GM12878 (cell line): ENCODE data around the gene KDM2A. TPM values are rescaled to one million over a fixed set of nuclear protein-coding genes. Genes with fewer than 3 reads are reported as not detected.

ENCODE experiments used
- ATAC-seq: fragments of 200-7000 bp; cut with Tn5 transposase; 3 replicates; pipeline ENCODE4 v1.9.1; 2020; ENCODE audit warnings: mild to moderate bottlenecking, moderate library complexity
- BruUV-seq: library from RNA; stranded (reverse); fragments of 400-500 nt; replicated peaks from 2 replicates; lab custom pipeline; 2021; lab: Mats Ljungman, UMichigan
- CTCF ChIA-PET: fragments of 300-600 bp; sonication (Branson Sonifier 250); formaldehyde crosslinking; extraction: SDS; loops from one replicate; lab custom pipeline; 2021; ENCODE audit warnings: inconsistent platforms; lab: Yijun Ruan, JAX
- POLR2A ChIA-PET: fragments of 350-600 bp; formaldehyde crosslinking; extraction: SDS; loops from one replicate; lab custom pipeline; 2021; ENCODE audit warnings: inconsistent platforms; lab: Charles Lee
- RAD21 ChIA-PET: fragments of 300-600 bp; sonication (Branson Sonifier 250); formaldehyde crosslinking; loops from one replicate; lab custom pipeline; 2023; ENCODE audit warnings: antibody characterized with exemption; ENCODE audit not compliant: unreplicated experiment; lab: Charles Lee
- SMC1A ChIA-PET: fragments of 300-600 bp; sonication (Branson Sonifier 250); formaldehyde crosslinking; loops from one replicate; lab custom pipeline; 2023; ENCODE audit not compliant: unreplicated experiment, uncharacterized antibody; lab: Charles Lee
- DNase-seq: peaks from one replicate; pipeline ENCODE4 v3.0.0-alpha.2; 2011; ENCODE audit warnings: low read depth, low spot score
- FAIRE-seq: peaks from 3 replicates; lab custom pipeline; 2011; peaks lifted over from hg19 to GRCh38; lab: Jason Lieb, UNC
- H2AFZ ChIP-seq: 2 replicates; pipeline ENCODE4 v1.6.0; 2011; ENCODE audit warnings: low read depth, low read length, control low read depth; ENCODE audit not compliant: control insufficient read depth
- H3K27ac ChIP-seq: 2 replicates; pipeline ENCODE4 v1.5.1; 2011; ENCODE audit warnings: control low read depth; ENCODE audit not compliant: control insufficient read depth, insufficient read depth
- H3K27me3 ChIP-seq, 2 experiments: replicated peaks in 1 of 2; 2 replicates each; pipeline versions ENCODE4 v1.6.0 to v1.6.1; 2011; ENCODE audit warnings: low read length in 1 of 2; ENCODE audit not compliant: control insufficient read depth in 2 of 2, insufficient read depth in 2 of 2
- H3K36me3 ChIP-seq, 2 experiments: 2 replicates each; pipeline ENCODE4 v1.5.1; 2011; ENCODE audit warnings: low read length in 1 of 2; ENCODE audit not compliant: control insufficient read depth in 2 of 2, insufficient read depth in 2 of 2
- H3K4me1 ChIP-seq: 2 replicates; pipeline ENCODE4 v1.6.1; 2011; ENCODE audit warnings: mild to moderate bottlenecking, low read length, moderate library complexity, mixed read lengths; ENCODE audit not compliant: control insufficient read depth, insufficient read depth
- H3K4me2 ChIP-seq: 2 replicates; pipeline ENCODE4 v1.6.0; 2011; ENCODE audit warnings: control low read depth; ENCODE audit not compliant: control insufficient read depth, insufficient read depth
- H3K4me3 ChIP-seq: fragments of 200-600 bp; sonication (generic); 2 replicates; pipeline ENCODE4 v1.5.1; 2016
- H3K79me2 ChIP-seq: 2 replicates; pipeline ENCODE4 v1.6.0; 2011; ENCODE audit warnings: low read length; ENCODE audit not compliant: control insufficient read depth, insufficient read depth
- H3K9ac ChIP-seq: 2 replicates; pipeline ENCODE4 v1.8.0; 2011; ENCODE audit warnings: low read length, control low read depth, mixed read lengths; ENCODE audit not compliant: control insufficient read depth, insufficient read depth
- H3K9me3 ChIP-seq: replicated peaks from 3 replicates; pipeline ENCODE4 v1.5.1; 2011; ENCODE audit warnings: mild to moderate bottlenecking, low read length; ENCODE audit not compliant: control insufficient read depth, insufficient read depth
- H4K20me1 ChIP-seq: 2 replicates; pipeline ENCODE4 v1.6.0; 2011; ENCODE audit not compliant: control insufficient read depth, insufficient read depth
- DPF2 ChIP-seq: fragments of 450-650 bp; IDR thresholded peaks from 2 replicates; pipeline ENCODE4 v1.6.1; 2017; ENCODE audit warnings: mild to moderate bottlenecking
- GATAD2B ChIP-seq: fragments of 450-650 bp; conservative IDR thresholded peaks from 2 replicates; pipeline ENCODE4 v1.6.1; 2017; ENCODE audit warnings: low read depth, mild to moderate bottlenecking, moderate library complexity
- HDGF ChIP-seq: fragments of 450-650 bp; IDR thresholded peaks from 2 replicates; pipeline ENCODE4 v1.6.1; 2016; ENCODE audit warnings: antibody characterized with exemption
- HSF1 ChIP-seq: fragments of 150-350 bp; IDR thresholded peaks from 2 replicates; pipeline ENCODE4 v1.6.1; 2014; ENCODE audit warnings: mild to moderate bottlenecking, low read depth, low read length
- IRF3 ChIP-seq: fragments of 450-650 bp; IDR thresholded peaks from 2 replicates; pipeline ENCODE4 v1.6.1; 2014; ENCODE audit warnings: mild to moderate bottlenecking
- MTA3 ChIP-seq: IDR thresholded peaks from 2 replicates; pipeline ENCODE4 v1.6.1; 2012; ENCODE audit warnings: low read length, inconsistent platforms, borderline replicate concordance
- NFIC ChIP-seq: IDR thresholded peaks from 2 replicates; pipeline ENCODE4 v1.6.1; 2012; ENCODE audit warnings: low read depth, mild to moderate bottlenecking, inconsistent platforms, low read length, moderate library complexity
- NR2C2 ChIP-seq: IDR thresholded peaks from 2 replicates; pipeline ENCODE4 v1.6.1; 2011; ENCODE audit warnings: borderline replicate concordance, low read depth; ENCODE audit not compliant: control insufficient read depth, insufficient read length
- NR2F1 ChIP-seq: fragments of 450-650 bp; conservative IDR thresholded peaks from 2 replicates; pipeline ENCODE4 v1.6.1; 2017; ENCODE audit warnings: mild to moderate bottlenecking
- NRF1 ChIP-seq: conservative IDR thresholded peaks from 2 replicates; pipeline ENCODE4 v1.6.1; 2011; ENCODE audit warnings: mild to moderate bottlenecking, low read depth, low read length, improper control_type of control experiment
- POLR2A ChIP-seq: IDR thresholded peaks from 2 replicates; pipeline ENCODE4 v1.6.1; 2011; ENCODE audit warnings: low read depth, mild to moderate bottlenecking, low read length
- POLR2AphosphoS5 ChIP-seq: IDR thresholded peaks from 2 replicates; pipeline ENCODE4 v1.6.1; 2011; ENCODE audit warnings: mild to moderate bottlenecking, low read length, inconsistent platforms
- STAT3 ChIP-seq: IDR thresholded peaks from 2 replicates; pipeline ENCODE4 v1.6.1; 2011; ENCODE audit warnings: low read depth, low read length, improper control_type of control experiment
- WRNIP1 ChIP-seq: IDR thresholded peaks from 2 replicates; pipeline ENCODE4 v1.6.1; 2011; ENCODE audit warnings: low read depth, low read length, improper control_type of control experiment, borderline replicate concordance
- ZBTB4 ChIP-seq: fragments of 450-650 bp; formaldehyde crosslinking; IDR thresholded peaks from 2 replicates; pipeline ENCODE4 v1.4.0; 2022; ENCODE audit warnings: mild to moderate bottlenecking, moderate library complexity
- WGBS: methylation state at CpG from one replicate; pipeline ENCODE4 v1.1.6; 2016; ENCODE audit warnings: low lambda C conversion rate; ENCODE audit not compliant: insufficient replicate concordance, insufficient coverage; ENCODE audit errors: missing lambda C conversion rate; 5-methylcytosine and 5-hydroxymethylcytosine counted together
- in situ Hi-C: fragments of 300-500 bp; cut with MboI; formaldehyde crosslinking; loops from 9 replicates; pipeline ENCODE4 v1.14.3; 2018; ENCODE audit warnings: mixed read lengths
- intact Hi-C: fragments of 100-400 bp; cut with micrococcal nuclease; formaldehyde crosslinking; loops from one replicate; pipeline ENCODE4 v1.14.2; 2022; ENCODE audit not compliant: unreplicated experiment
- polyA plus RNA-seq, 11 experiments: library from polyadenylated mRNA; depleted of rRNA in 4 of 11; unstranded in 6 of 11; stranded (reverse) in 5 of 11; fragments of >200 nt; fragmentation: Nextera tagmentation in 4 of 11; fragmentation: Illumina TruSeq in 1 of 11; extraction: Ambion mirVana in 4 of 11; extraction: Trizol in 1 of 11; gene quantifications; 1 replicate in 1 of 11; 2 replicates in 10 of 11; pipeline versions ENCODE4 v1.2.1 to v1.2.3, GENCODE V29; 2011 to 2016; ENCODE audit warnings: inconsistent platforms in 2 of 11, missing spikeins in 2 of 11, low read depth in 1 of 11
- total RNA-seq, 4 experiments: library from RNA; depleted of rRNA in 3 of 4; stranded (reverse); fragments of >200 nt in 3 of 4; fragmentation: Illumina TruSeq in 1 of 4; extraction: Trizol in 1 of 4; gene quantifications; 2 replicates each; pipeline versions ENCODE4 v1.2.1 to v1.2.3, GENCODE V29; 2013 to 2021

Gene KDM2A
- total and polyA plus RNA-seq, 10 of the 15 experiments (the other 5 are each of a cell fraction or from before 2014, with no cell fraction given): 10.5 to 69.3 (median 41.6) TPM

GRCh38 chr11:67287355-67288197, 168.5 kb downstream of the KDM2A start:
- SMC1A ChIA-PET: interaction anchor here (0.7 to 3.6 kb wide), 8 partner anchors 9 to 94 kb away, joined by 3 to 35 read pairs (median 5); partner anchors contain the start of gene POLD4
- BruUV-seq: no TSS peak
- peak overlapping the region; percentile 97 for H3K4me3 ChIP-seq
- no peaks in the 10 kb centered on the region for H3K9me3 ChIP-seq
- H3K79me2 ChIP-seq: peaks cover 19% of the 10 kb centered on the region
- peak overlapping the region; percentile 99 for H3K27ac ChIP-seq
- WGBS: 70% methylated on average over 14 of the region's 14 CpGs
- in situ Hi-C loops (no loop called here), intact Hi-C loops (loop anchor here (1.0 kb wide), 3 partner anchors 10 to 30 kb away; no protein-coding TSS in a partner anchor)
- H3K4me1 ChIP-seq: peaks cover 26% of the 10 kb centered on the region
- no peak for ATAC-seq
- no peaks in the 10 kb centered on the region for H4K20me1 ChIP-seq
- H3K9ac ChIP-seq: peak overlapping the region; percentile 96
- POLR2A ChIA-PET: interaction anchor here (0.7 to 3.3 kb wide), 10 partner anchors 10 to 64 kb away, joined by 3 to 46 read pairs (median 8); partner anchors contain the start of gene GRK2
- FAIRE-seq: no peak
- H3K4me2 ChIP-seq: peak overlapping the region; percentile 94
- RAD21 ChIA-PET: interaction anchor here (0.9 to 4.0 kb wide), 8 partner anchors 10 to 94 kb away, joined by 3 to 28 read pairs (median 9); partner anchors contain the start of gene GRK2
- CTCF ChIA-PET: interaction anchor here (1.0 to 3.1 kb wide), 10 partner anchors 10 to 94 kb away, joined by 3 to 18 read pairs (median 8); partner anchors contain the start of genes GRK2 and SSH3
- peaks cover 16 to 45% of the 10 kb centered on the region in 2 experiments; a peak in 3 of 4 replicates for H3K36me3 ChIP-seq
- no peaks in the 10 kb centered on the region for H3K27me3 ChIP-seq
- peak overlapping the region; percentile 68; the same call in 1 of the 2 replicates for H2AFZ ChIP-seq
- DNase-seq: no peak
- peak; percentile 85; the same call in 1 of the 2 replicates for TF ChIP-seq MTA3
- no peak for TF ChIP-seq WRNIP1
- TF ChIP-seq HSF1: no peak
- TF ChIP-seq HDGF: peak; percentile 71
- TF ChIP-seq DPF2: no peak
- no peak for TF ChIP-seq ZBTB4 (CRISPR knock-in tag)
- no peak for TF ChIP-seq NFIC
- no peak for TF ChIP-seq STAT3
- TF ChIP-seq POLR2A: peak; percentile 17; the same call in 1 of the 2 replicates
- no peak for TF ChIP-seq NR2C2
- TF ChIP-seq NR2F1: no peak
- TF ChIP-seq GATAD2B: no peak
- TF ChIP-seq POLR2AphosphoS5: peak; percentile 4; the same call in 1 of the 2 replicates
- no peak for TF ChIP-seq NRF1
- TF ChIP-seq IRF3: no peak
